ENCODE results near the gene NDUFS8.
A peak's percentile ranks its signal among the peaks of the same experiment; 100 is the strongest.

The NDUFS8 gene

GRCh38 chr11:68038718-68039525, 8.4 kb downstream of the NDUFS8 start, which contains the start of gene TCIRG1:
TSS of gene TCIRG1 (plus strand) at chr11:68039025. CDS start at chr11:68041272, 2,247 bp downstream.
- ATAC-seq (replicated peaks) = peak; percentile 48
- Mint-ChIP-seq H3K27me3 (no peaks in the 10 kb centered on the region), H3K9me3 (no peaks in the 10 kb centered on the region), H3K4me1 (ENCODE audit: low read depth in 2 of 2) (peaks cover 34 to 38% of the 10 kb centered on the region in 2 donors), H3K27ac (peak within 1 kb of the TSS; percentile 98), H3K4me3 (peak within 1 kb of the TSS; percentile 92 to 96), H3K36me3 (ENCODE audit: insufficient read depth) (peaks cover 24% of the 10 kb centered on the region)
- peak in 2 of 3 experiments; percentile 26 to 27 for DNase-seq

DNA sequence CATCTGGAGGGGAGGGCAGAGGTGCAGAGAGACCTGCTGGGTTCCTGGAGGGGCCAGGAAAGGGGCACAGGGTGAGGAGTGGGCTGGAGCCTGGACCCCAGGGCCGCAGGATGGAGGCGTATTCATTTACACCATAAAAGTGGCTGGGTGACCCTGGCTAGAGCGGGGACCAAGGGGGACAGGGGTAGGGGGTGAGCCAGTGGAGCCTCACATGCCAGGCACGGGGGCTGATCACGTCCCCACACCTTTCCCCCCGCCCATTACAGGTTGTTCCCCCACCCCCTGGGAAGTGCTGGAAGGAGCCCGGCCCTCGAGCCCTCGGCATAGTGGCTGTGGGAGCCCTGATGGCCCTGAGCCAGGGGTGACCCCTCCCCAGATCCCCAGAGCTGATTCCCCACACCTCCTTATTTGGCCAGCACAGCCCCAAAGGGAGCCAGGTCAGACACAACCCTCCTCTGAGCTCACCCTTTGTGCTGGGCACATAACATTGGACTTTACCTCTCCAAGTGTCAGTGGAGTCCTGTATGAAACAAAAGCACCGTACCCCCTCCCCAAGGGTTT, 9.1 kb downstream of the NDUFS8 start:
- DNase-seq (no peak), ATAC-seq (replicated peaks) (peak; percentile 1)
- Mint-ChIP-seq H3K36me3 (ENCODE audit: insufficient read depth) (peaks cover 22% of the 10 kb centered on the region), H3K4me3 (peak overlapping the region; percentile 92 to 96), H3K27me3 (no peaks in the 10 kb centered on the region), H3K4me1 (ENCODE audit: low read depth in 2 of 2) (peaks cover 34 to 40% of the 10 kb centered on the region in 2 donors), H3K9me3 (no peaks in the 10 kb centered on the region), H3K27ac (peak overlapping the region; percentile 98)

DNA sequence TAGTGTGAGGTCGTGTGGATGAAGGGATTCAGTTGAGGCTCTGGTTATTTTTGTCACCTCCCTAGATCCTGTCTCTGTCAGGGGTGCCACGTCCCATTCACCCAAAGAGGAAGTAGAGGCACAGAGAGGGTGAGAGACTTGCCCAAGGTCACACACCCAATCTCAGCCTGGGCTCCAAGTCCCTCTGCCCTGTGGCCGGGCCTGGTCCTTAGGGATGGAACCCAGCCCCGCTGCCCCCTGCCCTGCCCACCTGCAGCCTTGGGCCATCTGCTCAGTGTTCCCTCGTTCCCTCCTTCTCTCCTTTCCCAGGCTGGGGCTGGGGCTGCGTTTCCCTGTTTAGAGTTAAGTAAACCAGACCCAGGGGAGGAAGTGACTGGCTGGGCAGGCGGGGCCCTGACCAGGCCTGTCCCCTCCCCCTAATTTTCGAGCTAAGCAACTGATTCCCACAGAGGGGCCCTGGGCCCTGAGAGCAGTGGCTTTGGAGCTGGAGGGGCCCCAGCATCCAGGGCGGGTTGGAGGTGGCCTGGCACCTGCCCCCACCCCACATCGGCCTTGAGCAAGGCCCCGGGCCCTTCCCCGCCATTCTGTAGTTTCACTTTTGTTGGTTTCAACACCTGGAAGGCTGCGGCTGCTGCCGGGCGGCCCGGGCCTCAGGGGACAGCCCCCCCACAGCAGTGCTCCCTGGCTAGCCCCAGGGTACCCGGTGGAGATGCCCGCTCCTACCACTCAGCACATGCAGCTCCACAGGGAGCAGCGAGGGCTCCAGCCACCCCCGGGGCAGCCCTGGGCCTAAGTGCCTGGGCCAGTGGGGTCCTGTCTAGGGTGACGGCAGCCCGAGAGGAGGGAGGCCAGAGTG, 9.8 kb downstream of the NDUFS8 start:
- H3K4me3 Mint-ChIP-seq = peak overlapping the region; percentile 92 to 96
- H3K27me3 Mint-ChIP-seq = no peaks in the 10 kb centered on the region
- peak; percentile 43 to 52 (median 49) for DNase-seq
- peak overlapping the region; percentile 98 for H3K27ac Mint-ChIP-seq
- H3K9me3 Mint-ChIP-seq = no peaks in the 10 kb centered on the region
- peaks cover 34 to 40% of the 10 kb centered on the region in 2 donors for H3K4me1 Mint-ChIP-seq (ENCODE audit: low read depth in 2 of 2)
- peak; percentile 66 for ATAC-seq (replicated peaks)
- H3K36me3 Mint-ChIP-seq (ENCODE audit: insufficient read depth) = peaks cover 17% of the 10 kb centered on the region

GRCh38 chr11:68040957-68041591, 10.6 kb downstream of the NDUFS8 start:
- H3K27me3 Mint-ChIP-seq = no peaks in the 10 kb centered on the region
- H3K9me3 Mint-ChIP-seq = no peaks in the 10 kb centered on the region
- peaks cover 31 to 38% of the 10 kb centered on the region in 2 donors for H3K4me1 Mint-ChIP-seq (ENCODE audit: low read depth in 2 of 2)
- H3K36me3 Mint-ChIP-seq (ENCODE audit: insufficient read depth) = peaks cover 18% of the 10 kb centered on the region
- peak overlapping the region; percentile 92 to 96 for H3K4me3 Mint-ChIP-seq
- DNase-seq (no peak), ATAC-seq (replicated peaks) (no peak)
- peak overlapping the region; percentile 98 for H3K27ac Mint-ChIP-seq

DNA sequence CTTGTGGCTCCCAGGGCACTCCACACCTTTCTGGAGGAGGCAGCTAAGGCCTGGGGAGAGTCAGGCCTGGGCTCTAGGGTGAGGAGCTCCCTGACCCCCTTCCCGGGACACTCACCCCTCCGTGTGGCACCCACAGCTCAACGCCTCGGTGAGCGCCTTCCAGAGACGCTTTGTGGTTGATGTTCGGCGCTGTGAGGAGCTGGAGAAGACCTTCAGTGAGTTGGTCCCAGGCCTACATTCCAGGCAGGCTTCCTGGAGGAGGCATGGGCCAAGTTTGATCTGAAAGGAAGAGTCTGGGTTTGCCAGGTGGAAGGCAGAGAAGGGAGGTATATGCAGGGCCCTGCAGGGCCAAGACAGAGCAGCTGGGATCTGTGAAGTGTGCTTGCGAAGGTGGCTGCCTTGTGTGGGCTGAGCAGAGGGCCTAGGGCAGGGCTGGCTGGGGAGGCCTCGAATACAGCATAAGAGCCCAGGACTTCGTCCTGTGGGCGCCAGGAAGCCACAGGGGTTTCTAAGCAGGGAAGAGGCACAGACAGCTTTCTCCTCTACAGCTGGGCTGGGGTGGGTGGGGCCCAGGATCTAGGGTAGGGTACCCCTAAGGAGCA, 11.2 kb downstream of the NDUFS8 start:
- peaks cover 24% of the 10 kb centered on the region for H3K36me3 Mint-ChIP-seq (ENCODE audit: insufficient read depth)
- ATAC-seq (replicated peaks) (no peak), DNase-seq (no peak)
- H3K4me1 Mint-ChIP-seq (ENCODE audit: low read depth in 2 of 2) = peaks cover 24 to 33% of the 10 kb centered on the region in 2 donors
- H3K9me3 Mint-ChIP-seq = no peaks in the 10 kb centered on the region
- H3K27ac Mint-ChIP-seq = peak overlapping the region in 1 of 2 donors; percentile 98
- no peaks in the 10 kb centered on the region for H3K27me3 Mint-ChIP-seq
- peak overlapping the region in 1 of 2 donors; percentile 96 for H3K4me3 Mint-ChIP-seq

DNA sequence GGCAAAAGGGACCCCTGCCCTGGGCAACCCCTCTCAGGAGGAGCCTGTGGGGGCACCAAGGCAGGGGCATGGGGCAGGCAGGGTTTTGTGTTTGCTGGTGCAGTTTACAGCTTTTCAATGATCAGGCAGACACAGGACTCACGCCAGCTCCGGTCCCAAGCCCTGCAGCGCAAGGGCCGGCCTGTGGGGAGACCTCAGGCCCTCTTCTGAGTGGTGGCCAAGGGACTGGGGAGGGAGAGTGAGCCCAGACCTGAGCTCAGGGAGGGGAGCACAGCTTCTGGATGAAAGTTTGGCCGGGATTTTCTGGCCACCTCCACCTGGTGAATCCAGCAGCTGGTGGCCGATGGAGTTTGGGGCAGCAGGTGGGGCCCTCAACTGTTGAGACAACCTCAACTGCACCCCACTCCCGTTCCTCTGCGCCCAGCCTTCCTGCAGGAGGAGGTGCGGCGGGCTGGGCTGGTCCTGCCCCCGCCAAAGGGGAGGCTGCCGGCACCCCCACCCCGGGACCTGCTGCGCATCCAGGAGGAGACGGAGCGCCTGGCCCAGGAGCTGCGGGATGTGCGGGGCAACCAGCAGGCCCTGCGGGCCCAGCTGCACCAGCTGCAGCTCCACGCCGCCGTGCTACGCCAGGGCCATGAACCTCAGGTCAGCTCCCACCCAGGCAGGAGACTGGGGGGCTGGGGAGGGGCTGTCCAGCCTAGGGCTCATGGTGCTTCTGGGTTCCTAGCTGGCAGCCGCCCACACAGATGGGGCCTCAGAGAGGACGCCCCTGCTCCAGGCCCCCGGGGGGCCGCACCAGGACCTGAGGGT, 11.9 kb downstream of the NDUFS8 start:
- H3K27me3 Mint-ChIP-seq = no peaks in the 10 kb centered on the region
- peak overlapping the region in 1 of 2 donors; percentile 96 for H3K4me3 Mint-ChIP-seq
- H3K36me3 Mint-ChIP-seq (ENCODE audit: insufficient read depth) = peaks cover 25% of the 10 kb centered on the region
- ATAC-seq (replicated peaks) (no peak), DNase-seq (no peak)
- H3K27ac Mint-ChIP-seq = peak overlapping the region in 1 of 2 donors; percentile 98
- no peaks in the 10 kb centered on the region for H3K9me3 Mint-ChIP-seq
- peaks cover 17 to 26% of the 10 kb centered on the region in 2 donors for H3K4me1 Mint-ChIP-seq (ENCODE audit: low read depth in 2 of 2)

DNA sequence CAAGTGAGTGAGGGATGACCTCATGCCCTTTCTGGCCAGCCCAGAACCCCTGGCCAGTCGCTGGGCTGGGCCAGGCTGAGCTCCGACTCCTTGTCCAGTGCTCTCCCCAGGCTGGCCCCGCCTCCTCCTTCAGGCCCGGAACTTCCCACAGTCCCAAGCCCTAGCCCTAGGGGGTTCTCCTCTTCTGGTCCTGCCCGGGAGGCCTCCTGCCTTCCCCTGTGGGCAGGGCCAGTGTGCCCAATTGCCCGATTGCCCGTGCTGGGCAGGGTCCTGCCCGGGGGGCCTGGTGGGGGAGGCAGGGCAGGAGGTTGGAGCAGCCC, 12.5 kb downstream of the NDUFS8 start:
- peaks cover 28% of the 10 kb centered on the region for H3K36me3 Mint-ChIP-seq (ENCODE audit: insufficient read depth)
- H3K27ac Mint-ChIP-seq = no peak overlapping the region
- peaks cover 15 to 23% of the 10 kb centered on the region in 2 donors for H3K4me1 Mint-ChIP-seq (ENCODE audit: low read depth in 2 of 2)
- no peaks in the 10 kb centered on the region for H3K27me3 Mint-ChIP-seq
- no peaks in the 10 kb centered on the region for H3K9me3 Mint-ChIP-seq
- ATAC-seq (replicated peaks) (no peak), DNase-seq (no peak)
- H3K4me3 Mint-ChIP-seq = no peak overlapping the region

DNA sequence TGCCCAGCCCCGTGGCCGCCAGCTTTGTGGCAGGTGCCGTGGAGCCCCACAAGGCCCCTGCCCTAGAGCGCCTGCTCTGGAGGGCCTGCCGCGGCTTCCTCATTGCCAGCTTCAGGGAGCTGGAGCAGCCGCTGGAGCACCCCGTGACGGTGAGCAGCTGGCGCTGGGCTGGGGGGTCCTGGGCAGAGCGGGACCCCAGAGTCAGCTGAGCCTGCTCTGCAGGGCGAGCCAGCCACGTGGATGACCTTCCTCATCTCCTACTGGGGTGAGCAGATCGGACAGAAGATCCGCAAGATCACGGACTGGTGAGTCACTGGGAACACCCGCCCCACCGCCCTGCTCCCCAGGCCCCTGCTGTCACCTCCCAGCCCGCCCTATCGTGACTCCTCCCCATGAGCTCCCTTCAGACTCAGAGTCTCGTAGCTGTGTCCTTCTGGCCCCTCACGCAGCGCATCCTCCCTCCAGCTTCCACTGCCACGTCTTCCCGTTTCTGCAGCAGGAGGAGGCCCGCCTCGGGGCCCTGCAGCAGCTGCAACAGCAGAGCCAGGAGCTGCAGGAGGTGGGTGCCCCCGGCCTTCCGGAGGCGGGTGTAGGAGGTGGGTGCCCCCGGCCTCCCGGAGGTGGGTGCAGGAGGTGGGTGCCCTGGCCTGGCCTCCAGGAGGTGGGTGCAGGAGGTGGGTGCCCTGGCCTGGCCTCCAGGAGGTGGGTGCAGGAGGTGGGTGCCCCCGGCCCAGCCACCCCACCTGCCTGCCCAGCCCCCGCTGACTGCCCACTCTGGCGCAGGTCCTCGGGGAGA, 13.1 kb downstream of the NDUFS8 start:
- no peak for ATAC-seq (replicated peaks)
- H3K27ac Mint-ChIP-seq = no peak overlapping the region
- no peak overlapping the region for H3K4me3 Mint-ChIP-seq
- H3K4me1 Mint-ChIP-seq (ENCODE audit: low read depth in 2 of 2) = peaks cover 15 to 23% of the 10 kb centered on the region in 2 donors
- H3K9me3 Mint-ChIP-seq = no peaks in the 10 kb centered on the region
- no peaks in the 10 kb centered on the region for H3K27me3 Mint-ChIP-seq
- no peak for DNase-seq
- peaks cover 34% of the 10 kb centered on the region for H3K36me3 Mint-ChIP-seq (ENCODE audit: insufficient read depth)

DNA sequence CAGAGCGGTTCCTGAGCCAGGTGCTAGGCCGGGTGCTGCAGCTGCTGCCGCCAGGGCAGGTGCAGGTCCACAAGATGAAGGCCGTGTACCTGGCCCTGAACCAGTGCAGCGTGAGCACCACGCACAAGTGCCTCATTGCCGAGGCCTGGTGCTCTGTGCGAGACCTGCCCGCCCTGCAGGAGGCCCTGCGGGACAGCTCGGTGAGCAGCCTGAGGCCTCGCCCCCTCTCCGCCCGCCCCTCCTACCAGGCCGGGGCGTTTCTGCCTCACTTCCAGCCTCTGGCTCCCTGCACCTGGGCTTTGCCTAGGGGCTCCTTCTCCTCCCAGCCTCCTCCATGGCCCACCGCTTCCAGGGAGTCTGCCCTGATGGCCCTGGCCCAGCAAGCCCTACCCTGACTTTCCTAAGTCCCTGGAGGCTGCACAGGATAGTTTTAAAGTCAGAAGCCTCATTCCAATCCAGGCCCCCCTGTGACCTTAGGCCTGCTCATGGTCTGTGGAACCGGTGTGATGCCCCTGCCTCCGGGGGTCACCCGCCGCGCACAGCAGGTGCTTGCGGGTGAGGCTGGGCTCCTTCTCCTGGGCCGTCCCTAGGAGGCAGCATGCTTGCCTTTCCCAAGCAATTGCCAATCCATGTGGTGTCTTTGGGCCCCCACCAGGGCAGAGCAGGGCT, 13.8 kb downstream of the NDUFS8 start:
- Mint-ChIP-seq H3K27ac (no peak overlapping the region), H3K27me3 (no peaks in the 10 kb centered on the region), H3K4me1 (ENCODE audit: low read depth in 2 of 2) (peaks cover 15 to 20% of the 10 kb centered on the region in 2 donors), H3K36me3 (ENCODE audit: insufficient read depth) (peaks cover 36% of the 10 kb centered on the region), H3K4me3 (no peak overlapping the region), H3K9me3 (no peaks in the 10 kb centered on the region)
- DNase-seq (no peak), ATAC-seq (replicated peaks) (no peak)

DNA sequence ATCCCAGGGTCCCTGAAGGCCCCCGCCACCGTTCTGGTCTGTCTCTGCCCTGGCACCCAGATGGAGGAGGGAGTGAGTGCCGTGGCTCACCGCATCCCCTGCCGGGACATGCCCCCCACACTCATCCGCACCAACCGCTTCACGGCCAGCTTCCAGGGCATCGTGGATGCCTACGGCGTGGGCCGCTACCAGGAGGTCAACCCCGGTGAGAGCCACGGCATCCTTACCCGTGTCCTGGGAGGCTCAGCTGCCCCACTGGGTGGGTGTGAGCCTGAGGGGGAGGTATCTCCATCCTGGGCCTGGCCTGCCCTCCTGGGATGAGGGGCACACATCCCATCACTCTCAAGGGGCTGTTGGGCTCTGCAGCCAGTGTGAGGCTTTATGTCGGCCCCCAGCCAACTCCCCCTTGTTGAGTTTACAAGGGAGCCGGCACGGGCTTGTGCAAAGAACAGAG, 14.4 kb downstream of the NDUFS8 start:
- no peak for DNase-seq
- peaks cover 13 to 15% of the 10 kb centered on the region in 2 donors for H3K4me1 Mint-ChIP-seq (ENCODE audit: low read depth in 2 of 2)
- no peak for ATAC-seq (replicated peaks)
- no peak overlapping the region for H3K4me3 Mint-ChIP-seq
- H3K27me3 Mint-ChIP-seq = no peaks in the 10 kb centered on the region
- peaks cover 36% of the 10 kb centered on the region for H3K36me3 Mint-ChIP-seq (ENCODE audit: insufficient read depth)
- H3K9me3 Mint-ChIP-seq = no peaks in the 10 kb centered on the region
- H3K27ac Mint-ChIP-seq = no peak overlapping the region

All from effector memory CD8-positive, alpha-beta T cell (primary cell).